Activated CD4-positive, alpha-beta T cell treated with anti-CD3 and anti-CD28 coated beads, Interleukin-2, amount 50 U/mL, for 4 hours (primary cell): ENCODE measurements around the gene NAA15.
"Not testable (repeated sequence)": the region's sequence is repeated elsewhere in the genome, so short reads cannot be mapped to it uniquely, and the experiment has no call there.

Experiments used
- DNase-seq, 2 experiments: peaks; one replicate each; pipeline ENCODE4 v3.0.0-alpha.2; 2020

The NAA15 gene

GRCh38 chr4:139299536-139299935 lies 1.8 kb upstream of the NAA15 start:
- DNase-seq = no peak

- peak in 1 of 2 experiments; percentile 6 for DNase-seq
These were observed 733 bp upstream of the NAA15 start for GRCh38 chr4:139300431-139301112.

GRCh38 chr4:139301821-139302611 lies 711 bp downstream of the NAA15 start, which contains the start of gene NDUFC1:
Gene NDUFC1, minus strand, starts transcription at chr4:139302477. Its CDS starts 6,679 bp downstream, at chr4:139295798.
- peak; percentile 52 to 59 for DNase-seq

GRCh38 chr4:139304920-139305319 lies 3.6 kb downstream of the NAA15 start:
- no peak for DNase-seq

GRCh38 chr4:139311909-139312308 lies 10.6 kb downstream of the NAA15 start:
- no peak for DNase-seq

- no peak for DNase-seq
These were observed 11.4 kb downstream of the NAA15 start for GRCh38 chr4:139312552-139313332.

GRCh38 chr4:139313414-139313813 lies 12.1 kb downstream of the NAA15 start:
- not testable (repeated sequence) for DNase-seq

- no peak for DNase-seq
These were observed 12.9 kb downstream of the NAA15 start for GRCh38 chr4:139314047-139314800.

- no peak for DNase-seq
These were observed 13.9 kb downstream of the NAA15 start for GRCh38 chr4:139315221-139315675.

- DNase-seq = no peak
These were observed 15.4 kb downstream of the NAA15 start for GRCh38 chr4:139316733-139317132.

GRCh38 chr4:139317635-139318034 lies 16.3 kb downstream of the NAA15 start:
- no peak for DNase-seq

GRCh38 chr4:139319571-139319970 lies 18.3 kb downstream of the NAA15 start:
- DNase-seq = no peak

GRCh38 chr4:139322070-139322469 lies 20.8 kb downstream of the NAA15 start:
- not testable (repeated sequence) for DNase-seq

GRCh38 chr4:139322541-139322940 lies 21.2 kb downstream of the NAA15 start:
- DNase-seq = not testable (repeated sequence)

- DNase-seq = no peak
These were observed 23.3 kb downstream of the NAA15 start for GRCh38 chr4:139324620-139325019.

- no peak for DNase-seq
These were observed 28.4 kb downstream of the NAA15 start for GRCh38 chr4:139329665-139330200.

- DNase-seq = no peak
These were observed 29.0 kb downstream of the NAA15 start for GRCh38 chr4:139330283-139330682.

- no peak for DNase-seq
These were observed 29.9 kb downstream of the NAA15 start for GRCh38 chr4:139331185-139331584.

- DNase-seq = no peak
These were observed 31.7 kb downstream of the NAA15 start for GRCh38 chr4:139333046-139333445.

GRCh38 chr4:139337612-139338011 lies 36.3 kb downstream of the NAA15 start:
- DNase-seq = no peak

- no peak for DNase-seq
These were observed 60.0 kb downstream of the NAA15 start for GRCh38 chr4:139361301-139361700.

GRCh38 chr4:139367421-139368090 lies 66.3 kb downstream of the NAA15 start:
- no peak for DNase-seq
